ENCODE measurements around the gene EIF3B. TPM values are rescaled to one million over a fixed set of nuclear protein-coding genes. Genes with fewer than 3 reads are reported as not detected.

The EIF3B gene
- total and polyA plus RNA-seq, 2 experiments from 2014 or later: 151 to 161 TPM

DNA sequence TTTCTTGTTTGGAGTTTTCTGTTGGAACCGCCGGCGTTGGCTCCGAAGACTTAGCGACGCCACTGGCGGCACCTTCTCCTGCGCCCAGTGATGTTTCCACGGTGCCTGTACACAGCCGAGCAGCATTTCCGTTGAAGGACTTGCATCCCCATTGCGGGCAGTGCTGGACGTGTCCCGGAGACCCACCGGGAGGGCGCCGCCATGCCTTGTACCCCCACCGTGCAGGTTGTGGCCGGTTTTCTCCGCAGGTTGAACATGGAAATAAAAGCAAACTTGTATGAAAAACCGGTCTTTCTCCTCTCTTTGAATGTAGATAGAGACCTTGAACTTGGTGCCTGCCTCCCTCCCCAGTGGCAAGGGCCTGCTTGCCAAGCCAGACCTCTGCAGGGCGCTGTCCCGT, 25.8 kb downstream of the EIF3B start:
- H3K27me3 ChIP-seq: no peaks in the 10 kb centered on the region
- no peak overlapping the region for H3K27ac ChIP-seq
- H3K9me3 ChIP-seq (ENCODE audit: low read depth): no peaks in the 10 kb centered on the region
- H3K36me3 ChIP-seq: peaks cover 44% of the 10 kb centered on the region
- no peaks in the 10 kb centered on the region for H3K4me1 ChIP-seq (ENCODE audit: low read depth)
- no peak for TF ChIP-seq CTCF (IDR thresholded peaks at IDR 0.05; ENCODE audit: low read depth, low read length)
- no peak for DNase-seq (ENCODE audit: low read depth in 1 of 2, low spot score in 1 of 2)
- H3K4me3 ChIP-seq: no peak overlapping the region

- TF ChIP-seq CTCF (IDR thresholded peaks at IDR 0.05; ENCODE audit: low read depth, low read length): no peak
- DNase-seq (ENCODE audit: low read depth in 1 of 2, low spot score in 1 of 2): no peak
- no peaks in the 10 kb centered on the region for H3K27me3 ChIP-seq
- no peaks in the 10 kb centered on the region for H3K4me1 ChIP-seq (ENCODE audit: low read depth)
- H3K4me3 ChIP-seq: no peak overlapping the region
- H3K27ac ChIP-seq: no peak overlapping the region
- no peaks in the 10 kb centered on the region for H3K9me3 ChIP-seq (ENCODE audit: low read depth)
- peaks cover 37% of the 10 kb centered on the region for H3K36me3 ChIP-seq
These were observed 26.6 kb downstream of the EIF3B start for GRCh38 chr7:2381227-2381626.

GRCh38 chr7:2381881-2382509, 27.4 kb downstream of the EIF3B start:
- TF ChIP-seq CTCF (IDR thresholded peaks at IDR 0.05; ENCODE audit: low read depth, low read length): no peak
- H3K4me3 ChIP-seq: no peak overlapping the region
- H3K27ac ChIP-seq: no peak overlapping the region
- no peak for DNase-seq (ENCODE audit: low read depth in 1 of 2, low spot score in 1 of 2)
- H3K36me3 ChIP-seq: peaks cover 30% of the 10 kb centered on the region
- no peaks in the 10 kb centered on the region for H3K27me3 ChIP-seq
- no peaks in the 10 kb centered on the region for H3K4me1 ChIP-seq (ENCODE audit: low read depth)
- no peaks in the 10 kb centered on the region for H3K9me3 ChIP-seq (ENCODE audit: low read depth)

- no peak overlapping the region for H3K27ac ChIP-seq
- H3K36me3 ChIP-seq: peaks cover 23% of the 10 kb centered on the region
- no peak for DNase-seq (ENCODE audit: low read depth in 1 of 2, low spot score in 1 of 2)
These were observed 29.1 kb downstream of the EIF3B start for GRCh38 chr7:2383543-2384274.

More at GRCh38 chr7:2383543-2384274, 29.1 kb downstream of the EIF3B start:
- H3K4me1 ChIP-seq (ENCODE audit: low read depth): no peaks in the 10 kb centered on the region
- H3K4me3 ChIP-seq: no peak overlapping the region
- no peaks in the 10 kb centered on the region for H3K27me3 ChIP-seq
- no peak for TF ChIP-seq CTCF (IDR thresholded peaks at IDR 0.05; ENCODE audit: low read depth, low read length)
- H3K9me3 ChIP-seq (ENCODE audit: low read depth): no peaks in the 10 kb centered on the region

Measured in cardiac muscle cell (in vitro differentiated cells and primary cell).